ENCODE data around the gene EFNA2.

EFNA2 gene

GRCh38 chr19:1270854-1271527 lies 14.7 kb upstream of the EFNA2 start:
- no peak for DNase-seq (ENCODE audit: extremely low spot score)
- TF ChIP-seq L3MBTL2 (conservative IDR thresholded peaks at IDR 0.05) (no peak), HDGF (IDR thresholded peaks at IDR 0.05; ENCODE audit: borderline replicate concordance) (no peak), ELF4 (IDR thresholded peaks at IDR 0.05) (no peak), ZNF384 (IDR thresholded peaks at IDR 0.05) (no peak), TARDBP (IDR thresholded peaks at IDR 0.05) (no peak), SP1 (IDR thresholded peaks at IDR 0.05) (no peak), NFRKB (IDR thresholded peaks at IDR 0.05) (no peak), LEF1 (IDR thresholded peaks at IDR 0.05; ENCODE audit: borderline replicate concordance) (no peak), FOXK2 (IDR thresholded peaks at IDR 0.05) (no peak), FOXA1 (IDR thresholded peaks at IDR 0.05) (no peak), FOXM1 (IDR thresholded peaks at IDR 0.05; ENCODE audit: borderline replicate concordance) (no peak), BHLHE40 (IDR thresholded peaks at IDR 0.05; ENCODE audit: borderline replicate concordance) (no peak), CTBP1 (IDR thresholded peaks at IDR 0.05; ENCODE audit: borderline replicate concordance) (no peak), SUZ12 (IDR thresholded peaks at IDR 0.05) (no peak), ARNT (IDR thresholded peaks at IDR 0.05) (no peak), PKNOX1 (IDR thresholded peaks at IDR 0.05) (no peak)
- ChIA-PET POLR2A (interaction anchor here (1.4 kb wide), 1 partner anchor 26 kb away, joined by 4 read pairs; no protein-coding TSS in a partner anchor), CTCF (interaction anchor here (1.5 kb wide), 1 partner anchor 27 kb away, joined by 8 read pairs; no protein-coding TSS in a partner anchor)

GRCh38 chr19:1271528-1272422 lies 13.9 kb upstream of the EFNA2 start:
- CTCF ChIA-PET = interaction anchor here (1.5 kb wide), 1 partner anchor 27 kb away, joined by 8 read pairs; no protein-coding TSS in a partner anchor

GRCh38 chr19:1272423-1273262 lies 13.0 kb upstream of the EFNA2 start:
- CTCF ChIA-PET = interaction anchor here (1.5 to 2.0 kb wide), 2 partner anchors 28 kb away, joined by 8 to 20 read pairs; no protein-coding TSS in a partner anchor
- DNase-seq (ENCODE audit: extremely low spot score) = no peak

More at GRCh38 chr19:1271528-1272422, 13.9 kb upstream of the EFNA2 start:
- DNase-seq (ENCODE audit: extremely low spot score) = no peak
- TF ChIP-seq HDGF (IDR thresholded peaks at IDR 0.05; ENCODE audit: borderline replicate concordance) (no peak), NFRKB (IDR thresholded peaks at IDR 0.05) (no peak), ELF4 (IDR thresholded peaks at IDR 0.05) (no peak), L3MBTL2 (conservative IDR thresholded peaks at IDR 0.05) (no peak), SUZ12 (IDR thresholded peaks at IDR 0.05) (no peak), FOXK2 (IDR thresholded peaks at IDR 0.05) (no peak), BHLHE40 (IDR thresholded peaks at IDR 0.05; ENCODE audit: borderline replicate concordance) (no peak), SP1 (IDR thresholded peaks at IDR 0.05) (no peak), LEF1 (IDR thresholded peaks at IDR 0.05; ENCODE audit: borderline replicate concordance) (no peak), PKNOX1 (IDR thresholded peaks at IDR 0.05) (no peak), FOXM1 (IDR thresholded peaks at IDR 0.05; ENCODE audit: borderline replicate concordance) (no peak), CTBP1 (IDR thresholded peaks at IDR 0.05; ENCODE audit: borderline replicate concordance) (no peak), FOXA1 (IDR thresholded peaks at IDR 0.05) (no peak), ZNF384 (IDR thresholded peaks at IDR 0.05) (no peak), ARNT (IDR thresholded peaks at IDR 0.05) (no peak)
- POLR2A ChIA-PET = interaction anchor here (1.1 to 2.7 kb wide), 3 partner anchors 8 to 28 kb away, joined by 3 to 18 read pairs (median 4); no protein-coding TSS in a partner anchor

GRCh38 chr19:1273263-1274041 lies 12.2 kb upstream of the EFNA2 start:
- ChIA-PET POLR2A (interaction anchor here (0.7 to 2.7 kb wide), 9 partner anchors 8 to 81 kb away, joined by 3 to 18 read pairs (median 3); partner anchors contain the start of gene ATP5F1D), CTCF (interaction anchor here (2.0 kb wide), 1 partner anchor 29 kb away, joined by 20 read pairs; no protein-coding TSS in a partner anchor)
- no peak for DNase-seq (ENCODE audit: extremely low spot score)
- TF ChIP-seq HDGF (IDR thresholded peaks at IDR 0.05; ENCODE audit: borderline replicate concordance) = 0 out of 2 replicates have a peak, but pooled peaks have one; percentile 95
- no peak for TF ChIP-seq NFRKB (IDR thresholded peaks at IDR 0.05)
- no peak for TF ChIP-seq ZNF384 (IDR thresholded peaks at IDR 0.05)

More at GRCh38 chr19:1272423-1273262, 13.0 kb upstream of the EFNA2 start:
- TF ChIP-seq SUZ12 (IDR thresholded peaks at IDR 0.05) = no peak
- no peak for TF ChIP-seq FOXA1 (IDR thresholded peaks at IDR 0.05)
- TF ChIP-seq ARNT (IDR thresholded peaks at IDR 0.05) = no peak
- POLR2A ChIA-PET = interaction anchor here (0.7 to 2.7 kb wide), 6 partner anchors 7 to 82 kb away, joined by 3 to 18 read pairs (median 5); a partner anchor contains a TSS

Measured in HEK293T (cell line).